ENCODE results near the gene DOC2B.

DNA sequence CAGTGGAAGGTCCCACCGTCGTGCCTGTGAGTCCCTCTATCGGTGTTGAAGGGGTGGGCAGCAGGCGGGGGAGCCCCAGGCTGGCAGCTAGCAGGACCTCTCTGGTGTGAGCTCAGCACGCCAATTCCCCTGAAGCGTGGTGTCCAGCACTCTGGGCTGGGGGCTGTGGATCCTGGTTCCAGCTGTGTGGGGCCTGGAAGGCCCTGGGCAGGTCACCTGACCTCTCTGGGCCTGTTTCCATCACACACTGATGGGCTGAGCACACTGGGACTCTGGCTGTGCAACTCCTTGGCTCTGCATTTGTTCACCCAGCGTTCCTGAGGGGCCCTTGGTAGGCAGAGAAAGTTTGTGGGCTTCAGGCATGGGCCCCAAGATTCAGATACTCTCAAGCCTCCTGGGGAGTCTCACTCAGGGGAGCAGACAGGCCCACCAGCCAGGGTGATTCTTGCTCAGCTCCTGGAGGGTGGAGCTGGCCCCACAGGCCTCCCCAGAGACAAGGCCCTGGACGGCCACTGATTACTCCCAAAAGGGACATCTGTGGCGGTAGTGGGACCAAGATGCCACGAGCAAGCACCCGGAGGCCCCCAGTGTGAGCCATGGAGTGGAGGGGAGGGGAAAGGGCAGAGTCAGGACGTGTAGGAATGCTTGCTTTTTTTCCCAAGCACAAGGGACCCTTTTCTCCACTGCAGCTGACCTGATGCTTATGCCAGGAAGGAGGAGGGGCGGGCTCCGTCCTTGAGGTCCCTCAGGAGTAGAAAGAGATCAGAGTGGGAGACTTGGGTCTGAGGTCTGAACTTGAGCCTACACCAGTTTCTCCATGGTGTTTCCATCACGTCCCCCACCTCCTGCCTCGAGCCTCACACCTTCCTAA, 35.5 kb downstream of the DOC2B start:
- TF ChIP-seq, protein P1, sequence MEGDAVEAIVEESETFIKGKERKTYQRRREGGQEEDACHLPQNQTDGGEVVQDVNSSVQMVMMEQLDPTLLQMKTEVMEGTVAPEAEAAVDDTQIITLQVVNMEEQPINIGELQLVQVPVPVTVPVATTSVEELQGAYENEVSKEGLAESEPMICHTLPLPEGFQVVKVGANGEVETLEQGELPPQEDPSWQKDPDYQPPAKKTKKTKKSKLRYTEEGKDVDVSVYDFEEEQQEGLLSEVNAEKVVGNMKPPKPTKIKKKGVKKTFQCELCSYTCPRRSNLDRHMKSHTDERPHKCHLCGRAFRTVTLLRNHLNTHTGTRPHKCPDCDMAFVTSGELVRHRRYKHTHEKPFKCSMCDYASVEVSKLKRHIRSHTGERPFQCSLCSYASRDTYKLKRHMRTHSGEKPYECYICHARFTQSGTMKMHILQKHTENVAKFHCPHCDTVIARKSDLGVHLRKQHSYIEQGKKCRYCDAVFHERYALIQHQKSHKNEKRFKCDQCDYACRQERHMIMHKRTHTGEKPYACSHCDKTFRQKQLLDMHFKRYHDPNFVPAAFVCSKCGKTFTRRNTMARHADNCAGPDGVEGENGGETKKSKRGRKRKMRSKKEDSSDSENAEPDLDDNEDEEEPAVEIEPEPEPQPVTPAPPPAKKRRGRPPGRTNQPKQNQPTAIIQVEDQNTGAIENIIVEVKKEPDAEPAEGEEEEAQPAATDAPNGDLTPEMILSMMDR (IDR thresholded peaks at IDR 0.05): no peak
- TF ChIP-seq POLR2A (IDR thresholded peaks at IDR 0.05): no peak

Data from thyroid gland (tissue), 4 donors.